NK-92 treated with Interleukin-12 subunit alpha and Interleukin-12 subunit beta, amount 100 ng/mL, for 24 hours (cell line): ENCODE measurements around the gene GRM1.

ENCODE experiments used
- DNase-seq: peaks from one replicate; lab custom pipeline; 2025; lab: John Stamatoyannopoulos, UW

Gene GRM1

DNA sequence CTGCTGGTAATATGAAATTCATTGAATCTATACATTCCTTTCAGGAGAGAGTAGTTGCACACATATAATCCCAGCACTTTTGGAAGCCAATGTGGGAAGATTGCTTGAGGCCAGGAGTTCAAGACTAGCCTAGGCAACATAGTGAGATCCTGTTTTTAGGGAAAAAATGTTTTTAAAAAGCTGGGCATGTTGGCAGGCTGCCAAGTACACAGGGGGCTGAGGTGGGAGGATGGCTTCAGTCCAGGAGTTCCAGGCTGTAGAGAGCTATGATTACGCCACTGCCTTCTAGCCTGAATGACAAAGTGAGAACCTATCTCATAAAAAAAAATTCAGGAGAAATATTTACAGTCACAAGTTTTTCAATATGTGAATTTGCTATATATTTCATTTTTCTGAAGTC, 71.9 kb downstream of the GRM1 start:
- no peak for DNase-seq

DNA sequence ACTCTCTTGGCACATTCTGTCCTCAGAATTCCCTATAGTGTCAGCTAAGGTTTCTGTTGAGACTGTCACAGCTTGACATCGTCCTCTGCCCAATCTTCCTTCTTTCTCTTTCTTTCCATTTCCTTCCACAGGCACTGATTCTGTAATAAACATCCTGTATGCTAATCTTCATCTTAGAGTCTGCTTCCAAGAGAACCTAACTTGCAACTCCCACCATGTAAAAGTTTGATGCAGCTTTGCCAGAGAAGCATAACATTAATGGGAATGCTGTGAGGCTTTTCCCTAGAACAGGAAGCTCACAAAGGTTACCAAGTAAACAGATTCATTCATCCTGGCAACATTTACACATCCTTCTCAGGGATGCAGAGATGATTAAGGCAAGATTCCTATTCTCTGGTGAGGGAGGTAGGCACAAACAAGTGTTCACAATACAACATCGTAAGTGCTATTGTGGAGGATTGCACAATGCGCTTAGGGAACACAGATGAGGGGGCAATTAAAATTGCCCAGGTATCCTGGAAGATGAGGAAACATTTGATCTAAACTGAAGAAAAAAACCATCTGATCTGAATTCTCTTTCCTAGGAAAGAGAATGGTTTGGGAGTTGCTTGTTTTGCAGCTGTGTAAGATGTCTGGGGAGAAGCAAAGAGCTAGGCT, 74.7 kb downstream of the GRM1 start:
- DNase-seq, result no peak

DNA sequence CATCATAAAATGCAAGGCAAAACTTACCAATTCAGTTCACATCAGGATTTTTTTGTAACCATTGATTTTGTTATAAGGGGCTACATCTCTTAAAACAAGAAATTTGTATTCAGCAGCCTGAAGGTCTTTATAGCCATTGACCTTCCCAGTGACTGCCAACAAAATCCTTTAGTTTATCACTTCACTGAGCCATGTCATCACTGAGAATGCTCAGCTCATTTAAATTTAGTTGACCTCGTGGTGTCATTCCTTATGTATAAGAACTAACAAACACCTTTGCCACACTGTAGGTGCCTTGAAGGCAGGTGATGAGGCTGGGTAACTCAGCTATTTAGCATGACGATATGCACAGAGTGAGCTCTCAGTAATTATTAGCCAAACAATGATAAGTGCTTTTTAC, 77.7 kb downstream of the GRM1 start:
- no peak for DNase-seq

DNA sequence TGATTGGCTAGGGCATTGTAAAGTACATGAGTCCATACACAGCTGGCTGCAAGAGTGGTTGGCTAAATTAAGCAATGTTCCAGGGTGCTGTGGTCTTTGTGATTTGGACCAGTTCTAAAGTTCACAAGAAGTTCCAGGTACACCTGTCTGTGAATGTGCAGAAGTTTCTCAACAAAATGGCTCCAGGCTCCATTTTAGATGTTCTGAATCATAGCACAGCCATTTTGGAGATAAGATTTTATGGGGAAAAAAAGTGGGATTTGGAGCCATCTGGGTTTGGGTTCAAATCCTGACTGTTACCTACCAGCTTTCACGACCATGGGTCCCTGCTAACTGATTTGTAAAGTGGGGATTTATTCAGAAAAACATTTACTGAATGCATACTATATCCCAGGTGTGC, 82.1 kb downstream of the GRM1 start:
- no peak for DNase-seq

DNA sequence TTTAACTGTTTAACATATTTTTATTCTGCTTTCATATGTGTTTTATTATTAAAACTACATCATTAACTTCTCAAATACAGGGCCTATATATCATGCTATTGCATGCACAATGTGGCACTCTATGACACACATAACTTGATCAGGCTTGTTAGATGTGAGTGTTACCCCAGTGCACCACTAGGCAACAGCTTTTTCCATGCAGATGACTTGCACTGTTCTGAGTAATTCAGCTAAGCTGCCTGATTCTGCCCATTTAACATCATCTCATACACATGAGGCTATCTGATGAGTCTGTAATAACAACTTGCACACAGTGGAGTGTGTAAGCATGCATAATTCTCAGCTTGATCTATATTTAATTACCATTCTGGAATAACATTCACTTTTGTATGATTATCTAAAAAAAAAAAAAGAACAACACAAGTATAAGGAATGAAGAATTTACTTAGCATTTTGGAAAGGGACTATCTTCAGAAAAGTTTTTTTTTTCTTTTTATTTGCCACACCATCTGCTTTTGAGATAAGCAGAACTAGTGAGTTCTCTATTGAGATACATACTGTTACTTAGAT, 83.1 kb downstream of the GRM1 start:
- DNase-seq, result no peak

DNA sequence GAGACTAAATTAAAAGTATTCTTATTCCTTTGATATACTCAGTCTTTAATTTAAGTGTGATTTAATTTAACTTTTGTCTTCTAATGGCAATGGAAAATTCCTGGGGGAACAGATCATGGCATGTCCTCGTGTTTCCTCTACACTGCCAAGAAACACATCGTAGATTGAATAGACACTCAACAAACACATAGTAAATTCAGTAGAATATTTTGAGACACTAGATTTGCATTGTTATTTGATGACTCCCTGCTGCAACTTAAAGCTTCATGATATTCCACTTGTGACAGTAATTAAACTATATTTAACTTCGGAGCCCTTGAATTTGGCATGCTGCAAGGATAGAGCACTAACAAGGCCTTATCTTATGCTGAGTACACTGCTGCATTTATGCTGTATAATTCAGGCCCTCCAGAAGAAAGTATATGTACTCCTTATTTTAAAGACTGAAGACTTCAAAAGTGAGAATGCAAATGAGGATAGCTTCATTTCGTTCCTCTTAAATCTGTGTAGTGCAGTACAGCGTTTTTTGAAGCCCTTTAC, 84.3 kb downstream of the GRM1 start:
- no peak for DNase-seq

DNA sequence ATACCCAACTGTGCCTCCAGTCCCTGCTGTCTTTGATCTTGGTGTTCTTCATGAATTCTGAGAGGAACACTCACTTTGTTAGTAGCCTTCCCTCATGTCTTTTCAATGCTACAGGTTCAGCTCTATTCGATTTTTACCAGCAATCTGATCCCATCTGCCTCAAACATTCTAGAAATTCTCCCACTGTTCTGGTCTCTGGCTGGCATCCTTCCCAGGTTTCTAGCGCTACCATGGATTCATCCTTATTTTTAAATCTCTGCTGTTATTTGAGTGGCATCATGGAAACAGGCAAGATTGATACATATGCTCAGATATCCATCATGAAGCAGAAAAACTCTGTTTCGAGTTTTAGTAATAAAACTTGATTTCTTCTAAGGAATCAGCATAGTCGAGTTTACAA, 94.8 kb downstream of the GRM1 start:
- DNase-seq, result no peak

DNA sequence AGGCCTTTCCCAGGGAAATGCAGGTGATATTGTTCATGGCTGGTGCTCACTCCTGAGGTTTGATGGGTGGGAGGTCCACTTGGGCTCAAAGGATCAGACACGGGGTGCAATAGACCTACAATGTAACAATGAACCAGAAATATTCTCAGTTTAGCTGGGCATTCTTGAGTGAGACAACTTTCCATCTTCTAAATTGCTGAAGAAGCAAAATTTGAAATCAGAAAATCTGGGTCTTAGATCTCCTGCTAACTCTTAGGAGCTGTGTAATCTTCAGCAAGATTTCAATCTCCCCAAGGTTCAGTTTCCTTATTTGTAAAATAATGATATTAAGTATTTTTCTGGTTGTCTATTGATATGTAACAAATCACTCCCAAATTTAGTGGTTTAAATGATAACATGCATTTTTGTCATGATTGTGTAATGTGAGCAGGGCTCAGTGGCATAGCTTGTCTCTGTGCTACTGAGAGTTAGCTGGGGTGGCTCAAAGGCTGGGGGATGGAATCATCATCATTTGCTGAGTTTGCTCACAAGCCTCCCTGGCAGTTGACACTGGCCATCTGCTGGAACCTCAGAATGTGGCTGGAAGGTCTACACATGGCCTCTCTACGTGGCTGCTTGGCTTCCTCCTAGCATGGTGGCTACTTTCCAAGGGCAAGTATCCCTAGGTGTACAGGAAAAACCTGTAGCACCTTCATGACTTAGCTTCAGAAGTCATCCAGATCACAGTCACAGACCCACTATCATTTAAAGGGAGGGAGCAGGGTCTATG, 98.8 kb downstream of the GRM1 start:
- DNase-seq, result no peak

DNA sequence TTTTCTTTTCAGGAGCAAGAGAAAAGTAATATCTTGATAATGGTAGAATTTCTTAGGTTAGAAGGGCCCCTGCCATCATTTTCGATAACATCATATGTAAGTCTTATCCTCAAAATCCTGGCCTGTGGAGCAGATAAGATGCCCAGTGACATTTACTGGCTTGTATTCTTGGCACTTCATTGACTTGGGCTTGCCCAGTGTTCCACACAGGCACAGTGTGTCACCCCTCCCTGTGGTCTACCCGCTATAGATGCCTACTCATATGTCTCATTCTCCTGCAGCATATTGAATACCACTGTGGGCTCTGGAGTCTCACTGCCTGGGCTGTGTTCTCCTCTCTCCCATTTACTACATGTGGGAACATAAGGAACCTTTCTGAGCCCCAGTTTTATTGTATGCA, 105.0 kb downstream of the GRM1 start:
- DNase-seq, result no peak

DNA sequence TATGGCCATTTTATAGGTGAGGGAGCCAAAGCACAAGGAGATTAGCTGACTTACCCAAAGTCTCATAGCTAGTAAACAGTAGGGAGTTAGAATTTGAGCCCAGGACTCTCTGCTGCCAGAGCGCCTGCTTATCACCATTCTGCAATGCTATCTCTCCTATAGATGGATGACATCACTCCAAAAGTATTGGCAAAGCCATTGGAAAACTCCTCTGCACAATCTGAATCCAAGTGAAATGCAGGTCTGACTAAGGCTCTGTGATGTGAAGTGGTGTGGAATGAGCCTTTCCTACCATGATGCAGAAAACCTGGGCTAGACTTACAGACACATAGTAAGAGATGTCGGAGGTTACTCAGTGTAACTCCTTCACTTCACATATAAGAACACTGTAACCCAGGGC, 106.3 kb downstream of the GRM1 start:
- DNase-seq, result no peak

DNA sequence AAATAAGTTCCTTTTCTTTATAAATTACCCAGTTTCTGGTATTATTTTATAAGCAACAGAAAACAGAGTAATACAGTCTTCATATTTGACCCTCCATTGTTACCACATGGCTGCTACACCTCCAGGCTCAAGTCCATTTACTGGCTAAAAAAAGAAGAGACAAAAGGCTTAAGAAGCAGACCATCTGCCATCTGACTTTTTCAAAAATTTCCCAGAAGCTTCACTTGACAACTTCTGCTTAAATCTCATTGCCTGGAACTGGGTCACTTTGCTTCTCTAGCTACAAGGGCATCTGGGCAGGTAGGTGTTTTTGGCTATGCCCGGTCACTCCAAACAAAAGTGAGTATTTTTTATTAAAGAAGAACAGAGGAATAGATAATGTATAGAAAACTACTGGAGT, 118.0 kb downstream of the GRM1 start:
- no peak for DNase-seq

DNA sequence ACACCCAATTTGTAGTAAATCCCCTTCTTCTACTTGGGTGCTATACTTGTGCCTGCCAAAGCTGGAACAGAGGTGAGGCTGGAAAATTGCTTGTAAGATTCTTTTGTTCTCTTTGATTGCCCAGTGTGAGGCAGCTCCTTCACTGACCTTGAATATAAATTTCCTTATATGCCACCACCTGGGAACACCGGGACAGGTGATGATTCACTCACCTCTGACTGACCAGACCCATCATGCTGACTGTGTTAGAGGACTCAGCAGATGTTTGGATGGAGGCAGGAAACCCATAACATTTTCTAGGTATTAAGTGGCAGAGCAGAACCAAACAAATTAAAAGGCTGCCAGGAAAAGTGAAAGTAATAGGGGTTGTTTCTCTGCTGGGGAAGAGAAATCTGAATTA, 120.9 kb downstream of the GRM1 start:
- DNase-seq, result no peak

DNA sequence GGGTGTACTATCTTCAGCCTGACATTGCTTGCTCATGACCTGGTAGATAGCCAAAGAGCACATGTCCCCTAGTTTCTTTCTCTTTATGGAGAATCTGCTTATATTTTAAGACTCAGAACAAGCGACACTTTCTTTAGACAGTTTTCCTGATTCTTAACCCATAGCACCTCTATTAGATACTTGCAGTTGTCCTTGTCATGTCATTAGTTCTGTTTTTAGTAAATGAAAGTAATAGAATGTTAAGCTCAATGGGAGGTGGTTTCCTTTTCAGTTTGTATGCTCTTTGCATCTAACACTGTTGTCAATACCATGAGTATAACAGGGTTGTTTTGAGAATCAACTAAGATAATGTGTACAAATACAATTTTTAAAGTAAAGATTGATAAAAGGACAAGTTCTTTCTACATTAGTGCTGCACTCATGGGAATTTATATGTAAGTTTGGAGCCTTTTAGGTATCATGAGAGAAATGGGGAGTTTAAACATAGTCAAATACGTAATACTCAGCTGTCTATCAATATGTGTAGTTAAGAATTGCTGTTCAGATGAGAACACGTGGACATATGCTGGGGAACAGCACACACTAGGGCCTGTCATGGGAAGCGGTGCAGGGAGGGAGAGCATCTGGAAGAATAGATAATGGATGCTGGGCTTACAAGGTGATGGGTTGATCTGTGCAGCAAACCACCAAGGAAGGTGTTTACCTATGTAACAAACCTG, 124.3 kb downstream of the GRM1 start:
- no peak for DNase-seq

DNA sequence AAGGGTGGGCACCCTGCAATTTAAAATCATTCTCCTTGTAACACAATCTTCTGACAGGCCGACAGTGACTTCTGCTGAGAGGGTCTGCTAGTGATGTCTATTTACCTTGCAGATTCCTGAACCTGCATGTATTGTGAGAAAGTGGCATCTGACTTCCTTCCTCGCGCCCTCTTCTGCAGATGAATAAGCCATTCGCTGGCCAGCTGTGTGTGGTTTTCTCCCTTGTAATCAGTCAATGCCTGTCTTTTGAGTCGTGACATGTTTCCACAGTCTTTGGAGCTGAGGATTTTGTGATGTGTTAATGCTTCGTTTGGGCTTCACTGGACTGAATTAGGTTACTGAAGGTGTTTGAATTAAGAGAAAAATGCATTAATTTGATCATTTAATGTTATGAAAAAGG, 125.3 kb downstream of the GRM1 start:
- DNase-seq, result no peak

DNA sequence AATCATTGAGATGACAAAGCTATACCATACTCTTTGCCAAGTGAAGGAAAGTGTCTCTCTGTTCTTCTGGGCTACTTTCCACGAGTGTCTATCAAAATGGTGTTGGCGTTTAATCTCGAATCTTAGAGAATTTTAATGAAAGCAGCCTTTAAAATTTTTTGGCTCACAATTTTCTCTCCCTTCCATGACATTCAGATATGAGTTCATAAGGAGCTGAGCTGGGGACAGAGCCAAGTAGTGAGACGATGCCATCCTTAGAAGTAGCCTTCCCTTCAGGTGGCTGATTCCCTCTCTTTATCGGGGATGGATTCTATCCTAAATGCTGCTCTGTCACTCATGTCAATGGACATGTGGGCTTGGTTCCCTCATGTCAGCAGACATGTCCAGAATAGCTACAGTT, 132.8 kb downstream of the GRM1 start:
- no peak for DNase-seq

DNA sequence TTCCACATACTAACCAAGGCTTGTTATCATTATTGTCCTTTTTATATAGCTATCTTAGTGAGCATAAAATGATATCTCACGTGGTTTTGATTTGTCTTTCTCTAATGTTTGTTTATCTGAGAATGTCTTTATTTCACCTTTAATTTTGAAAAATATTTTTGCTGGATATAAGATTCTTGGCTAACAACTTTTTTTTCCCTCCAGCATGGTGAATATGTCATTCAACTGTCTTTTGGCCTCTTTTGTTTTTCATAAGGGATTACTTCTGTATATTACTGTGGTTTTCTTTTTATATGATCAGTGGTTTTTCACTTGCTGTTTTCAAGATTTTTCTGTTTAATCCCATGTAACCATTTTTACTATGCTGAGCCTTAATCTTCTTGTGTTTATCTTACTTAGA, 141.0 kb downstream of the GRM1 start:
- no peak for DNase-seq

DNA sequence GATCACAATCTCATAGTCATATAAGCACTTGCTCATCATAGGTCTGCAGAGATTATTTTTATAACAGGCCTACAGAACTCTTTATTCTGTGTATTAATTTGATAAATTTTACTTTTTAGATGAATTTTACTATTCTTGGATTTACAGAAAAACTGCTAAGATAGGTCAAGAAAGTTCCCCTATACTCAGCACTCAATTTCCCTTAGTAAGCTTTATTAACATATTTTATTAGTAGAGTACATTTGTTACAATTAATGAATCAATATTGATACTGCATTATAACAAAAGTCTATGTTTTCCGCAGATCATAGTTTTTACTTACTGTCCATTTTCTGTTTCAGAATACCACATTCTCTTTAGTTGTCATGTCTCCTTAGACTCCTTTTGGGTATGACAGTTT, 148.9 kb downstream of the GRM1 start:
- DNase-seq, result no peak

DNA sequence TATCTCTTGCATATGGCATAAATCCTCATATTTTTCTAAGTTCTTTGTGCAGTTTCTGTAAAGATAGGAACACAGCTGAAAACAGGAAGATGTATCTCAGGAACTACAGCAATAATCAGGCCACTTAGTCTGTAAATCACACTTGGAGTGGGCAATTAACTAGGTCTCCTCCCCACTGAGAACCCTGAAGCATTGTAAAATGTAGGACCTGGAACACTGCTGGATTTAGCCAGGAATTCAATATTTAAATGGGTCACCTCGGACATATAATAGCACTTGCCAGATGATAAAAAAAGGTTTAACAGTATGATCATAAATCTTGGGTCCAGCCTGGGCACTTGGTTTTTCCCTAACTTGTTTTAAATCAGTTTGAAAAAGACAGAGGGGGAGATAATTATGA, 155.0 kb downstream of the GRM1 start:
- no peak for DNase-seq

DNA sequence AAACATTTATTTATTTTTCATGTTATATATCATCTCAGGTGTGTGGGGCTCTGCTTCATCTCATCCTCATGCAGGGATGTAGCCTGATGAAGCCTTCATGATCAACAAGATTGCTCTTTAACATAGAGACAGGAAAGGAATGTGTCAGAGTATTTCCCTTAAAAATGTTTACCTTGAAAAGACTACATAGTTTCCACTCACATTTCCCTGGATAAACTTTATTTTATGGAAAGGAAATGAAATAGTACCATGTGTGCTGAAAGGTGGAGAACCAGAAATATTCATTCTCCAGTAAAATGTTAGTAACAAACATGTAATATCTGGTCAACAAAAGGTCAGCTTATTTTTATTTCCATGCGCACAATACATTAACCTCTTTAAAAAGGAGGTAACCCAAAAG, 155.8 kb downstream of the GRM1 start:
- no peak for DNase-seq

DNA sequence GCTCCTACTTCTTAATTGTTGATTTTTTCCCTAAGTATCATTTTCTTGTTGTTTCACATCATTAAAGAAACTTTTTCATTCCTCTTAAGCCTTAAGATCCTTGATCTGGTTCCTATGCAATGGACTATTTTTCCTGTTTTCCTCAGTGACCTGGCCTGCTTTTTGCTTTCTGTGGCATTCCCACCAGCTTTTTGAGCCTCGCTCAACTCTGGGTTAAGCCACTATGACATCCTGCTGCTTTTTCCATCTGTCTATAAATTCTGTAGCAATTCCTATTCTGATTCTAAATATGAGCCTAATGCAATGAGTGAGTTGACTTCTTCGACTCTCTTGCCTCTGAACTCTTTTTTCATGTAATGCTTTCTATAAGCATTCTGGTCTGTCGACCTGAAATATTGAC, 160.3 kb downstream of the GRM1 start:
- no peak for DNase-seq

DNA sequence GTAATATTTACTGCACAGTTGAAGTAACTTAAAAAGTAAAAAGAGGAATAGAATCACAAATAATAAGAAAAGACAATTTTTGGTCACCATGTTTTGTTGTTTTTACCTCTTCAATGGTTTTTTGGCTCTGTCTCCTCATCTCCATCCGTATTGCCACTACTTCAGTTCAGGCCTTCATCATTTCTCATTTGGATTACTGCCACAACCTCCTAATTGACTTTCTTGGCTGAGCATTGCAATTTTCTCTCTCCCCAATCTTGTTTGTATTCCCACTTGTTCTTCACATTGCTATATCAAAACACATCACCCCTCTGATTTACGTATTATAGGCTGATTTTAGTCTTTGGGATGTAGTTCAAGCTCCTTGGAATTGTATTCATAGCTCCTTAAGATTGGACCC, 161.7 kb downstream of the GRM1 start:
- DNase-seq, result no peak

DNA sequence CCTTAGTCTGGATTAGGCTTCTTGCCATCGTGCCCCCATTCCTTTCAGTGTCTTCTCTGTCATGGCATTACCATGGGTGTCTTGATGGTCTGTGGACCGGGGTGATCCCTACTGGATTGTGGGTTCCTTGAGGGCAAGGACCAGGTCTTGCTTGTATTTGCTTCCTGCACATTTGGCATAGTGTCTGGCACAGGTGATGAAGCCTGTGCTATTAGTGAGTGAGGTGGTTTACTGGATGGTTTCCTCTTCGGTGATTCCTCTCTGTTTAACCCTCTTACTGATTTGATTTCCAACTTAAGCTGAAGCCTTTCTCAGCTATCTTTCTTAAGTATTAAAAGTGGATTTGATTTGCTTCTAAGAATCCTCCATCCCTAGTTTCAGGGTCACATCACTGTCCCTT, 162.3 kb downstream of the GRM1 start:
- no peak for DNase-seq

DNA sequence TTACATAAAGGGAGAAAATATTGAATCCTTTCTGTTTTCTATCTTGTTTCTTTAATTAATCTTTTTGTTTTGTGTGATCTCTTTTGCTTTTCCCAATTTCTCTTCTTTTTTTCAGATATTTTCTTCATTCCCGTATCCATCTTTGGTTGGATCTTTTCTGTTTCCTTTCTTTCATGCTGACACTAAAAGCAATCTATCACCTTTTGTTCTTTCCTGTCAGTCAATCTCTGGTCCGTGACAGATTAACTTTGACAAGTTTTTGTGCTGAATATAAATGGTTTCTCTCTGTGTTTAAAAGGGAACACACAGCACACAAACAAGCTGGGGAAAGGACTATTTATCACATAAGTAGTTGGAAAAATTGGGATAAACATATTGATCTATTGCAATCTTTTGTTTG, 162.8 kb downstream of the GRM1 start:
- no peak for DNase-seq
